Peyer's patch (tissue), 4 donors: ENCODE measurements around the gene MIER2. TPM values are rescaled to one million over a fixed set of nuclear protein-coding genes. Genes with fewer than 3 reads are reported as not detected.

Source experiments
- DNase-seq, 3 donors: peaks; one replicate each; pipeline ENCODE4 v3.0.0-alpha.2; 2017 to 2019
- H3K27ac ChIP-seq, 4 donors: fragments of 200-600 bp; sonication (generic); one replicate each; pipeline ENCODE4 v1.5.1; 2016 to 2019
- H3K27me3 ChIP-seq, 2 donors: fragments of 200-600 bp; sonication (generic); one replicate each; pipeline ENCODE4 v1.5.1; 2019
- H3K36me3 ChIP-seq, 3 donors: fragments of 200-600 bp; sonication (generic); one replicate each; pipeline ENCODE4 v1.5.1; 2016 to 2019
- H3K4me1 ChIP-seq, 4 donors: fragments of 200-600 bp; sonication (generic); one replicate each; pipeline ENCODE4 v1.5.1; 2016 to 2019
- H3K4me3 ChIP-seq, 4 donors: fragments of 200-600 bp; sonication (generic); 1 replicate in 3 of 4; 2 replicates in 1 of 4; pipeline ENCODE4 v1.5.1; 2016 to 2019; ENCODE audit warnings: mild to moderate bottlenecking in 1 of 4
- H3K9me3 ChIP-seq, 4 donors: fragments of 200-600 bp; sonication (generic); one replicate each; pipeline ENCODE4 v1.5.1; 2016 to 2019; ENCODE audit warnings: mild to moderate bottlenecking in 1 of 4
- POLR2A ChIP-seq, 2 donors: fragments of 450-650 bp; IDR thresholded peaks; one replicate each; pipeline ENCODE4 v1.5.1; 2017; ENCODE audit warnings: antibody characterized with exemption in 2 of 2, mild to moderate bottlenecking in 2 of 2, moderate library complexity in 2 of 2
- total RNA-seq, 4 donors: library from RNA; depleted of rRNA; stranded (reverse); fragments of >200 nt; gene quantifications; one replicate each; pipeline ENCODE4 v1.1.0, GENCODE V29; 2016
- TF ChIP-seq, protein P1 (sequence below), 6 experiments: fragments of 450-650 bp in 4 of 6; fragments of 200-600 bp in 2 of 6; sonication (generic) in 1 of 6; IDR thresholded peaks; one replicate each; pipeline ENCODE4 v1.5.1; 2017 to 2019; ENCODE audit warnings: antibody characterized with exemption in 6 of 6, mild to moderate bottlenecking in 3 of 6, moderate library complexity in 1 of 6

MIER2 gene
- total RNA-seq, 4 donors from 2014 or later, result 6.0 to 27.3 (median 20.9) TPM

DNA sequence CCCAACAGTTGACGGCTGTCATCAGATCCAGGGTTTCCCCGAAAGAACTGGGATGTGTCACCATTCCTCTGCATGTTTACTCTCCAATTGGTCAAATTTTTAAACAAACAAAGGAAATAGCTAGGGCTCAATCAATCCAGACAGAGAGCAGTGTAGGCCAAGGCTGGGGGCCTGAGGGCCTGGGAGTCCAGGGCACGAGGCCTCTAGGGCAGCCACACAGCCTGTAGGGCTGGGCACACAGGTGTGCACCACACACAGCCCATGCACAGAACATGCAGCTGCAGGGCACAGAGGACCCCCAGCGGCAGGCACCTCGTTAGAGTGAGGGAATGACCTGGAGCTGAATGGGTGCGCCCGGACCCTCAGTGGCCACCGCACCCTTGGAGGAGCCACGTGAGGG, 9.5 kb downstream of the MIER2 start:
- Histone ChIP-seq H3K36me3 (peaks cover 0 to 37% (median 0%) of the 10 kb centered on the region in 3 donors), H3K9me3 (no peaks in the 10 kb centered on the region), H3K27ac (no peak overlapping the region), H3K27me3 (no peaks in the 10 kb centered on the region), H3K4me3 (no peak overlapping the region), H3K4me1 (no peaks in the 10 kb centered on the region)
- TF ChIP-seq POLR2A (IDR thresholded peaks at IDR 0.05), result no peak
- TF ChIP-seq, protein P1, sequence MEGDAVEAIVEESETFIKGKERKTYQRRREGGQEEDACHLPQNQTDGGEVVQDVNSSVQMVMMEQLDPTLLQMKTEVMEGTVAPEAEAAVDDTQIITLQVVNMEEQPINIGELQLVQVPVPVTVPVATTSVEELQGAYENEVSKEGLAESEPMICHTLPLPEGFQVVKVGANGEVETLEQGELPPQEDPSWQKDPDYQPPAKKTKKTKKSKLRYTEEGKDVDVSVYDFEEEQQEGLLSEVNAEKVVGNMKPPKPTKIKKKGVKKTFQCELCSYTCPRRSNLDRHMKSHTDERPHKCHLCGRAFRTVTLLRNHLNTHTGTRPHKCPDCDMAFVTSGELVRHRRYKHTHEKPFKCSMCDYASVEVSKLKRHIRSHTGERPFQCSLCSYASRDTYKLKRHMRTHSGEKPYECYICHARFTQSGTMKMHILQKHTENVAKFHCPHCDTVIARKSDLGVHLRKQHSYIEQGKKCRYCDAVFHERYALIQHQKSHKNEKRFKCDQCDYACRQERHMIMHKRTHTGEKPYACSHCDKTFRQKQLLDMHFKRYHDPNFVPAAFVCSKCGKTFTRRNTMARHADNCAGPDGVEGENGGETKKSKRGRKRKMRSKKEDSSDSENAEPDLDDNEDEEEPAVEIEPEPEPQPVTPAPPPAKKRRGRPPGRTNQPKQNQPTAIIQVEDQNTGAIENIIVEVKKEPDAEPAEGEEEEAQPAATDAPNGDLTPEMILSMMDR (IDR thresholded peaks at IDR 0.05), result no peak
- peak in 1 of 3 donors; percentile 18 for DNase-seq

DNA sequence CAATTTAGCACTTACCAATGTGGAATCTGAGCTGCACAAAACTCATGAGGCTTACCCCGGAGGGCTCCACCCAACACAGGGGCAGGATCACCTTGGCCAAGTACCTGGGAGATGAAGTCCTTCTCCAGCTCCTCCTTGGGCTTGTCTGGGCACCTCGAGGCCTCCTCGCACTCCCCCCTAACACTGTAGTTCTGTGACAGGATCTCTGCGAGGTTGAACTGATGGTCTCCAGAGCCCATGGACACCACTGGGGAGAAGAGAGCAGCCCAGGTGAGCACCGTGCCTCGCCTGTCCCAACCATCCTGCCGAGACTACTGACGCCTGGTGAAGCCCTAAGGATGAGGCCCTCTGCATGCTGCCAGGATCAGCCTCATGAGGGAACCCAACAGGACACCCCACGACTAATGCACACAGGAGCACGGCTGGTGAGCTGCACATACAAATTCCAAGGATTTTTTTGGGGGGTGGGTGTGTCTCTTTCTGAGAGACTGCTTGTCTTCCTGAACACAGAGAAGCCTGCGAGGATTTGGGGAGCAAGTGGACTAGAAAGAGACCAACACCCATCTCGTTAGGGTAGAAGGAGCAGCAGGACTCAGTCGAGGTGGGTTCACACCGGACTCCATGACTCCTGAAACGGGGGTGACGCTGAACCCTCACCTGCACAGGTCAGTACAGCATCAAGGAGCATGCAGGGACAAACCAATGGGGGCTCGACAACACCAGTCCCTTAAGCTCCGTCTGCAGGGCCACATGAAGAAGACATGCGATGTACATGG, 10.1 kb downstream of the MIER2 start:
- no peak overlapping the region for H3K4me3 ChIP-seq
- H3K36me3 ChIP-seq, result peaks cover 0 to 43% (median 0%) of the 10 kb centered on the region in 3 donors
- H3K9me3 ChIP-seq, result no peaks in the 10 kb centered on the region
- TF ChIP-seq, protein P1 (IDR thresholded peaks at IDR 0.05), result no peak
- TF ChIP-seq POLR2A (IDR thresholded peaks at IDR 0.05), result no peak
- H3K4me1 ChIP-seq, result no peaks in the 10 kb centered on the region
- no peaks in the 10 kb centered on the region for H3K27me3 ChIP-seq
- no peak overlapping the region for H3K27ac ChIP-seq
- DNase-seq, result peak in 1 of 3 donors; percentile 16

DNA sequence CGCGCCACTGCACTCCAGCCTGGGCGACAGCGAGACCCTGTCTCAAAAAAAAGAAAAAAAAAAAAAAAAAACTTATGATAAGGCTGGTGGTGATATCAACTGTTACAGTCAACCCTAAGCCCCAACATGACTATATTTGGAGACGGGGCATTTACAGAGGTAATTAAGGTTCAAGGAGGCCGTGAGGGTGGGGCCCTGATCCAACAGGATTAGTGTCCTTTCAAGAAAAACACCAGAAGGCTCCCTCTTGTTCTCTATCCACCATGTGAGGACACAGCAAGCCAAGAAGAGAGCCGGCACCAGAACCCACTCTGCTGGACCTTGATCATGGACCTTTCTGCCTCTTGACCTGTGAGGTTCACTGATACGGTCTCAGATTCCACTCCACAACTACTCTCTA, 14.1 kb downstream of the MIER2 start:
- no peak for DNase-seq
- TF ChIP-seq POLR2A (IDR thresholded peaks at IDR 0.05), result no peak
- TF ChIP-seq, protein P1 (IDR thresholded peaks at IDR 0.05), result no peak
- Histone ChIP-seq H3K36me3 (peaks cover 0 to 80% (median 0%) of the 10 kb centered on the region in 3 donors), H3K4me1 (no peaks in the 10 kb centered on the region), H3K9me3 (peaks cover 0 to 14% (median 4%) of the 10 kb centered on the region in 4 donors), H3K4me3 (no peak overlapping the region), H3K27me3 (no peaks in the 10 kb centered on the region), H3K27ac (no peak overlapping the region)

DNA sequence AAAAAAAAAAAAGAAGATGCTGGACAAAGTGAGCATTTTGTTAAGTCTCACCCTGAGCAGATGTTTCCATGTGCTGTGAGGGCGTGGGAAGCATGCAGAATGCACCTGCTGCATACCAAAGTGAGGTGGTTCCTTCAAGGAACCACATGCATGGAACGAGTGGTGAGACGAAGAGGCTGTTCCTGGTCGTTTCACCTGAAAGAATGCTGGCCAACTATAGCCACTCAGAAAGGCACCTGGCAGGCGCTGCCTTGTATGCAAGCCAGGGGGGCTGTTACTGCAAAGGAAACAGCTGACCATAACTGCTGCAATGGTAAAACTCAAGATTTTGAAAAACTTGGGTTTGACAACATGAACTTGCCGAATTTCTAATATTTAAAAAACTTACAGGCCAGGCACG, 14.7 kb downstream of the MIER2 start:
- H3K27me3 ChIP-seq, result no peaks in the 10 kb centered on the region
- peaks cover 0 to 14% (median 4%) of the 10 kb centered on the region in 4 donors for H3K9me3 ChIP-seq
- DNase-seq, result no peak
- H3K4me3 ChIP-seq, result no peak overlapping the region
- TF ChIP-seq, protein P1 (IDR thresholded peaks at IDR 0.05), result no peak
- TF ChIP-seq POLR2A (IDR thresholded peaks at IDR 0.05), result no peak
- no peak overlapping the region for H3K27ac ChIP-seq
- peaks cover 0 to 85% (median 0%) of the 10 kb centered on the region in 3 donors for H3K36me3 ChIP-seq
- no peaks in the 10 kb centered on the region for H3K4me1 ChIP-seq

DNA sequence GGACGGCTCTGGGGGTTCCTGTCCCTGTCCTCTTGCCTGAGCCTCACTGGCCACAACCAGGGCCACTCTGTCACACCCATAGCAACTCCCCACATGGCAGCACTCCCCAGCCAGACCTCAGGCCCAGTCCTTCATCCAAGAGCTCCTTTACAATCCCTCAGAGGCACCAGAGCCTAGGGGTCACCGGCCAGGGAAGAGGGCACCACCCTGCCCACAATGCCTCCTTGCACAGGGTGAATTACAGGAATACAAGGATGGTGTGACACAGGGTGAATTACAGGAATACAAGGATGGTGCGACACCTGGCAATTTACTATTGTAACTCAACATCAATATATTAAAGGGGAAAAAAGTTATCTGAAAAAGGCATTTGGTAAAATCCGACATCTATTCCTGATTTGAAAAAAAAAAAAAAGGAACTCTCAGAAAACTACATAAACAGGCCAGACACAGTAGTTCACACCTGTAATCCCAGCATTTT, 16.5 kb downstream of the MIER2 start:
- Histone ChIP-seq H3K27ac (no peak overlapping the region), H3K36me3 (peaks cover 0 to 78% (median 0%) of the 10 kb centered on the region in 3 donors), H3K27me3 (no peaks in the 10 kb centered on the region), H3K9me3 (peaks cover 0 to 14% (median 4%) of the 10 kb centered on the region in 4 donors), H3K4me1 (no peaks in the 10 kb centered on the region), H3K4me3 (no peak overlapping the region)
- peak in 1 of 3 donors; percentile 31 for DNase-seq
- TF ChIP-seq POLR2A (IDR thresholded peaks at IDR 0.05), result no peak
- TF ChIP-seq, protein P1 (IDR thresholded peaks at IDR 0.05), result no peak
